HG03025 (cell line): Measurements from ENCODE around the gene GPR12.

Experiments
- ATAC-seq: cut with Tn5 transposase; IDR thresholded peaks from one replicate; pipeline ENCODE4 v1.9.1; 2021; ENCODE audit warnings: mild to moderate bottlenecking, moderate library complexity; ENCODE audit not compliant: unreplicated experiment, low FRiP score

GPR12 gene

DNA sequence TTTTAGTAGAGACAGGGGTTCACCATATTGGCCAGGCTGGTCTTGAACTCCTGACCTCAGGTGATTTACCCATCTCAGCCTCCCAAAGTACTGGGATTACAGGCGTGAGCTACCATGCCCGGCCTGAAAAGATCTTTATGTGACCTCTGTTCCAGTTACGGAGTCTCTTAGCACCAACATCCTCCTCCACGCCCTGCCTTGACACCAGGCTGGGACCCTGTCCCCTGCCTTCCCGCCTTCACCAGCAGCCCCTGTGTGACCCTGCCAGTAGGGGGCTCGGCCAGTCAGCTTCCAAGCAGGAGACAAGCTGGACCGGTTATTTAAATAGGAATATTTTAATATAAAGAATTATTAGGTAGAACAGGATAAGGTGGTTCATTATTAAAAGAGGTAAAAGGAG is 54.2 kb downstream of the GPR12 start:
- no peak for ATAC-seq

DNA sequence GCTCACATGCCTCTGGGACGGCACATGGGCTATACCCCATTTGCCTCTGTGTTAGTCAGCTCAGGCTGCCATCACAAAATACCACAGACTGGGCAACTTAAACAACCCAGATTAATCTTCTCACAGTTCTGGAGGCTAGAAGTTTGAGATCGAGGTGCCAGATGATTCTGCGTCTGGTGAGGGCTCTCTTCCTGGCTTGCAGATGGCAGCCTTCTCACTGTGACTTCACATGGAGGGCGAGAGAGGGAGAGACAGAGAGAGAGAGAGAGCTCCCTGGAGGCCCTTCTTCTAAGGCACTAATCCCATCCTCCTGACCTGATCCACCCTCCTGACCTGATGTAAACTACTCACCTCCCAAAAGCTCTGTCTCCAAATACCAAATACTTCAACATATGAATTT is 55.0 kb downstream of the GPR12 start:
- ATAC-seq = no peak
